K562 (cell line): ENCODE measurements around the gene SNUPN. TPM values are rescaled to one million over a fixed set of nuclear protein-coding genes. Genes with fewer than 3 reads are reported as not detected.
"Not testable (repeated sequence)": the region's sequence is repeated elsewhere in the genome, so short reads cannot be mapped to it uniquely, and the experiment has no call there.

Experiments
- ATAC-seq: fragments of 200-7000 bp; cut with Tn5 transposase; 3 replicates; pipeline ENCODE4 v1.9.1; 2020; ENCODE audit warnings: moderate library complexity
- BruUV-seq: library from RNA; stranded (reverse); fragments of 400-500 nt; replicated peaks from 2 replicates; lab custom pipeline; 2021; lab: Mats Ljungman, UMichigan
- CTCF ChIA-PET: fragments of 300-600 bp; formaldehyde crosslinking; extraction: SDS; loops from one replicate; lab custom pipeline; 2021; ENCODE audit warnings: low intra/inter-chr PET ratio; lab: Yijun Ruan, JAX
- POLR2A ChIA-PET: fragments of 300-600, 350-650 bp; sonication (Branson Sonifier 250); formaldehyde crosslinking; extraction: SDS; loops from one replicate; lab custom pipeline; 2021; ENCODE audit warnings: antibody characterized with exemption, inconsistent platforms; lab: Yijun Ruan, JAX
- DNase-seq, 4 experiments: peaks; one replicate each; pipeline versions ENCODE4 v3.0.0 to v3.0.0-alpha.2; 2011 to 2018; ENCODE audit warnings: low spot score in 3 of 4, mixed read lengths in 3 of 4; ENCODE audit errors: extremely low read depth in 1 of 4
- FAIRE-seq: peaks from 2 replicates; lab custom pipeline; 2011; peaks lifted over from hg19 to GRCh38; lab: Jason Lieb, UNC
- H2AFZ ChIP-seq: 2 replicates; pipeline ENCODE4 v1.6.0; 2011; ENCODE audit warnings: low read depth, low read length, control low read depth, inconsistent platforms
- H3K27ac ChIP-seq: fragments of 200-600 bp; 3 replicates; pipeline ENCODE4 v1.8.0; 2011; ENCODE audit warnings: low read depth, mild to moderate bottlenecking, control low read depth, inconsistent platforms, low read length, moderate library complexity, mixed read lengths; ENCODE audit errors: extremely low read depth
- H3K27me3 ChIP-seq, 2 experiments: fragments of 300-600 bp in 1 of 2; 2 replicates in 1 of 2; 3 replicates in 1 of 2; pipeline versions ENCODE4 v1.6.0 to v1.8.0; 2011; ENCODE audit warnings: inconsistent platforms in 2 of 2, low read length in 2 of 2, mild to moderate bottlenecking in 1 of 2, mixed read lengths in 1 of 2, moderate library complexity in 1 of 2; ENCODE audit not compliant: control insufficient read depth in 2 of 2, insufficient read depth in 2 of 2
- H3K36me3 ChIP-seq: fragments of 300-600 bp; 3 replicates; pipeline ENCODE4 v1.8.0; 2011; ENCODE audit warnings: mild to moderate bottlenecking, low read length, inconsistent platforms; ENCODE audit not compliant: control insufficient read depth, insufficient read depth
- H3K4me1 ChIP-seq, 2 experiments: fragments of 200-600 bp in 1 of 2; replicated peaks in 1 of 2; 2 replicates in 1 of 2; 3 replicates in 1 of 2; pipeline versions ENCODE4 v1.5.1 to v1.8.0; 2011; ENCODE audit warnings: inconsistent platforms in 2 of 2, low read length in 2 of 2, mild to moderate bottlenecking in 1 of 2, mixed read lengths in 1 of 2, moderate library complexity in 1 of 2; ENCODE audit not compliant: control insufficient read depth in 2 of 2, insufficient read depth in 2 of 2
- H3K4me2 ChIP-seq: 2 replicates; pipeline ENCODE4 v1.6.1; 2011; ENCODE audit warnings: low read length, control low read depth, inconsistent platforms, mixed read lengths; ENCODE audit not compliant: insufficient read depth
- H3K4me3 ChIP-seq: fragments of 200-600 bp; sonication (generic), shearing (Covaris generic); 2 replicates; pipeline ENCODE4 v1.5.1; 2016; ENCODE audit warnings: control low read depth, inconsistent platforms
- H3K79me2 ChIP-seq: fragments of 200-600 bp; 3 replicates; pipeline ENCODE4 v1.8.0; 2011; ENCODE audit warnings: low read length, inconsistent platforms; ENCODE audit not compliant: control insufficient read depth, insufficient read depth
- H3K9ac ChIP-seq, 2 experiments: 2 replicates each; pipeline versions ENCODE4 v1.6.0 to v1.6.1; 2011; ENCODE audit warnings: low read depth in 2 of 2, low read length in 2 of 2, control low read depth in 1 of 2, inconsistent platforms in 1 of 2, mild to moderate bottlenecking in 1 of 2, mixed read lengths in 1 of 2; ENCODE audit not compliant: insufficient read depth in 1 of 2
- H3K9me1 ChIP-seq: one replicate; pipeline ENCODE4 v1.6.0; 2011; ENCODE audit warnings: inconsistent platforms, mild to moderate bottlenecking, low read length, moderate library complexity; ENCODE audit not compliant: control insufficient read depth, insufficient read depth
- H3K9me3 ChIP-seq: replicated peaks from 2 replicates; pipeline ENCODE4 v1.5.1; 2011; ENCODE audit warnings: low read depth, low read length, inconsistent platforms; ENCODE audit not compliant: control insufficient read depth, insufficient read depth
- H4K20me1 ChIP-seq: replicated peaks from 2 replicates; pipeline ENCODE4 v1.6.1; 2011; ENCODE audit warnings: low read length, inconsistent platforms, mixed read lengths; ENCODE audit not compliant: control insufficient read depth, insufficient read depth
- BCOR ChIP-seq: fragments of 450-650 bp; IDR thresholded peaks from 2 replicates; pipeline ENCODE4 v1.6.1; 2016
- CBX3 ChIP-seq, 2 experiments: IDR thresholded peaks; 1 replicate in 1 of 2; 2 replicates in 1 of 2; pipeline ENCODE4 v1.6.1; 2012; ENCODE audit warnings: inconsistent platforms in 2 of 2, low read length in 2 of 2, borderline replicate concordance in 1 of 2, control low read depth in 1 of 2
- CBX8 ChIP-seq: fragments of 200-600 bp; sonication (generic); IDR thresholded peaks from 2 replicates; pipeline ENCODE4 v1.6.1; 2012; ENCODE audit warnings: borderline replicate concordance, mixed run types, low read depth, mild to moderate bottlenecking, moderate library complexity, mixed read lengths, low read length, control low read depth, inconsistent platforms; ENCODE audit not compliant: poor library complexity, severe bottlenecking; ENCODE audit errors: extremely low read depth
- EGR1 ChIP-seq: fragments of 450-650 bp; conservative IDR thresholded peaks from 2 replicates; pipeline ENCODE4 v1.6.1; 2017; ENCODE audit warnings: mild to moderate bottlenecking
- GABPA ChIP-seq: fragments of 200-800 bp; sonication (Bioruptor generic); conservative IDR thresholded peaks from 2 replicates; pipeline ENCODE4 v1.6.1; 2016; ENCODE audit warnings: low read depth, missing genetic modification characterization, missing compliant biosample characterization
- KDM1A ChIP-seq, 2 experiments: fragments of 450-650 bp; IDR thresholded peaks; 2 replicates each; pipeline ENCODE4 v1.6.1; 2016; ENCODE audit warnings: mild to moderate bottlenecking in 2 of 2
- NFATC3 ChIP-seq: fragments of 450-650 bp; IDR thresholded peaks from 2 replicates; pipeline ENCODE4 v1.6.1; 2017; ENCODE audit warnings: mild to moderate bottlenecking
- TCF7L2 ChIP-seq: fragments of 150-350 bp; IDR thresholded peaks from 2 replicates; pipeline ENCODE4 v1.6.1; 2016; ENCODE audit warnings: low read depth, mild to moderate bottlenecking, low read length, moderate library complexity
- ZNF146 ChIP-seq: IDR thresholded peaks from one replicate; pipeline ENCODE4 v1.6.1; 2018; ENCODE audit warnings: missing compliant biosample characterization; ENCODE audit not compliant: unreplicated experiment
- ZNF311 ChIP-seq: fragments of 250-450 bp; sonication (Bioruptor Pico); IDR thresholded peaks from 2 replicates; pipeline ENCODE4 v1.4.0; 2020; ENCODE audit warnings: mild to moderate bottlenecking, moderate library complexity
- ZNF445 ChIP-seq: fragments of 250-450 bp; sonication (Bioruptor Pico); IDR thresholded peaks from 2 replicates; pipeline ENCODE4 v1.4.0; 2020; ENCODE audit warnings: low read depth, mild to moderate bottlenecking, moderate library complexity
- WGBS: fragments of 100-300 bp; shearing (Covaris generic); methylation state at CpG from one replicate; pipeline ENCODE4 v1.1.6; 2016; ENCODE audit warnings: low coverage, mixed read lengths; ENCODE audit not compliant: insufficient coverage; ENCODE audit errors: missing lambda C conversion rate; 5-methylcytosine and 5-hydroxymethylcytosine counted together
- in situ Hi-C: fragments of 300-500 bp; cut with MboI; formaldehyde crosslinking; loops from 4 replicates; pipeline ENCODE4 v1.15.0; 2018; ENCODE audit warnings: inconsistent platforms, mixed read lengths
- intact Hi-C: fragments of 100-400 bp; cut with micrococcal nuclease; formaldehyde crosslinking; loops from 2 replicates; pipeline ENCODE4 v1.14.2; 2022
- polyA plus RNA-seq, 8 experiments: library from polyadenylated mRNA; depleted of rRNA in 4 of 8; stranded (reverse) in 5 of 8; unstranded in 3 of 8; fragments of >200 nt; fragmentation: Nextera tagmentation in 2 of 8; fragmentation: Illumina TruSeq in 1 of 8; extraction: Ambion mirVana in 2 of 8; extraction: Trizol in 1 of 8; gene quantifications; 2 replicates each; pipeline versions ENCODE4 v1.2.1 to v1.2.3, GENCODE V29; 2011 to 2014; ENCODE audit warnings: inconsistent platforms in 1 of 8, missing spikeins in 1 of 8
- total RNA-seq, 7 experiments: library from RNA; depleted of rRNA in 6 of 7; stranded (reverse); fragments of >200 nt in 6 of 7; fragmentation: Illumina TruSeq in 2 of 7; extraction: Trizol in 2 of 7; gene quantifications; 2 replicates each; pipeline versions ENCODE4 v1.2.1 to v1.2.3, GENCODE V29; 2011 to 2021; ENCODE audit warnings: low replicate concordance in 1 of 7
- TF ChIP-seq, protein P1 (sequence below): sonication (generic); formaldehyde crosslinking; IDR thresholded peaks from 2 replicates; pipeline ENCODE4 v1.8.1; 2023; ENCODE audit warnings: mild to moderate bottlenecking, missing genetic modification reagents

The SNUPN gene
- total and polyA plus RNA-seq, 9 of the 15 experiments (the other 6 are each of a cell fraction or from before 2014, with no cell fraction given): 32.2 to 78.3 (median 40.0) TPM

GRCh38 chr15:75586422-75586821 lies 39.1 kb downstream of the SNUPN start:
- H3K9me3 ChIP-seq, H2AFZ ChIP-seq, H3K36me3 ChIP-seq, H3K4me1 ChIP-seq, BruUV-seq, H3K9ac ChIP-seq, H4K20me1 ChIP-seq, in situ Hi-C loops, H3K79me2 ChIP-seq, H3K4me2 ChIP-seq, ATAC-seq, FAIRE-seq, CTCF ChIA-PET, intact Hi-C loops, POLR2A ChIA-PET, H3K27ac ChIP-seq, DNase-seq, H3K4me3 ChIP-seq, H3K27me3 ChIP-seq, H3K9me1 ChIP-seq: not testable (repeated sequence)
- TF ChIP-seq ZNF146 (peak; percentile 66), KDM1A (IDR thresholded peaks at IDR 0.05) (peak; percentile 42 to 46; a peak in 3 of 4 replicates), BCOR (peak; percentile 80)
- 80% methylated on average over 4 of the region's 5 CpGs for WGBS

GRCh38 chr15:75584121-75584520 lies 41.4 kb downstream of the SNUPN start:
- TF ChIP-seq NFATC3: no peak
- TF ChIP-seq, protein P1, sequence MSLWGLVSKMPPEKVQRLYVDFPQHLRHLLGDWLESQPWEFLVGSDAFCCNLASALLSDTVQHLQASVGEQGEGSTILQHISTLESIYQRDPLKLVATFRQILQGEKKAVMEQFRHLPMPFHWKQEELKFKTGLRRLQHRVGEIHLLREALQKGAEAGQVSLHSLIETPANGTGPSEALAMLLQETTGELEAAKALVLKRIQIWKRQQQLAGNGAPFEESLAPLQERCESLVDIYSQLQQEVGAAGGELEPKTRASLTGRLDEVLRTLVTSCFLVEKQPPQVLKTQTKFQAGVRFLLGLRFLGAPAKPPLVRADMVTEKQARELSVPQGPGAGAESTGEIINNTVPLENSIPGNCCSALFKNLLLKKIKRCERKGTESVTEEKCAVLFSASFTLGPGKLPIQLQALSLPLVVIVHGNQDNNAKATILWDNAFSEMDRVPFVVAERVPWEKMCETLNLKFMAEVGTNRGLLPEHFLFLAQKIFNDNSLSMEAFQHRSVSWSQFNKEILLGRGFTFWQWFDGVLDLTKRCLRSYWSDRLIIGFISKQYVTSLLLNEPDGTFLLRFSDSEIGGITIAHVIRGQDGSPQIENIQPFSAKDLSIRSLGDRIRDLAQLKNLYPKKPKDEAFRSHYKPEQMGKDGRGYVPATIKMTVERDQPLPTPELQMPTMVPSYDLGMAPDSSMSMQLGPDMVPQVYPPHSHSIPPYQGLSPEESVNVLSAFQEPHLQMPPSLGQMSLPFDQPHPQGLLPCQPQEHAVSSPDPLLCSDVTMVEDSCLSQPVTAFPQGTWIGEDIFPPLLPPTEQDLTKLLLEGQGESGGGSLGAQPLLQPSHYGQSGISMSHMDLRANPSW: no peak
- TF ChIP-seq CBX8: no peak
- no peak for TF ChIP-seq CBX3 (IDR thresholded peaks at IDR 0.05; ENCODE audit: borderline replicate concordance in 1 of 2, low read length in 2 of 2)
- TF ChIP-seq TCF7L2: no peak
- no peak for TF ChIP-seq ZNF311
- no peak for TF ChIP-seq ZNF445 (CRISPR knock-in tag)
- no peak for TF ChIP-seq GABPA (tag)
- TF ChIP-seq EGR1: peak; percentile 84
- no TSS peak for BruUV-seq
- Histone ChIP-seq H3K79me2 (no peaks in the 10 kb centered on the region), H3K9ac (no peak overlapping the region), H3K4me1 (peaks cover 5 to 13% of the 10 kb centered on the region in 2 experiments; a peak in 4 of 5 replicates), H3K27me3 (no peaks in the 10 kb centered on the region), H2AFZ (no peak overlapping the region), H3K36me3 (no peaks in the 10 kb centered on the region), H3K27ac (no peak overlapping the region), H3K9me1 (no peaks in the 10 kb centered on the region), H4K20me1 (no peaks in the 10 kb centered on the region), H3K4me2 (no peak overlapping the region), H3K9me3 (no peaks in the 10 kb centered on the region), H3K4me3 (no peak overlapping the region)
- ChIA-PET POLR2A (interaction anchor here (0.9 kb wide), 1 partner anchor 56 kb away, joined by 4 read pairs; the partner anchor contains the start of gene IMP3), CTCF (no interaction called here)
- FAIRE-seq: peak; percentile 26
- intact Hi-C loops (no loop called here), in situ Hi-C loops (no loop called here)
- DNase-seq: no peak
- ATAC-seq: no peak
- 26% methylated on average over 4 of the region's 4 CpGs for WGBS
